NCI-H524 (cell line): Measurements from ENCODE around the gene FBH1.
"Not testable (repeated sequence)": the region's sequence is repeated elsewhere in the genome, so short reads cannot be mapped to it uniquely, and the experiment has no call there.

Experiments used
- DNase-seq, 2 experiments: peaks; one replicate each; lab custom pipeline; 2025; lab: John Stamatoyannopoulos, UW

The FBH1 gene

GRCh38 chr10:5959581-5960069, 69.6 kb downstream of the FBH1 start:
- no peak for DNase-seq

- DNase-seq: no peak
Observed at GRCh38 chr10:5960070-5960972, 70.3 kb downstream of the FBH1 start.

- not testable (repeated sequence) for DNase-seq
Observed at GRCh38 chr10:5960973-5961275, 70.9 kb downstream of the FBH1 start.

- DNase-seq: no peak
Observed at GRCh38 chr10:5961405-5962100, 71.5 kb downstream of the FBH1 start.

DNA sequence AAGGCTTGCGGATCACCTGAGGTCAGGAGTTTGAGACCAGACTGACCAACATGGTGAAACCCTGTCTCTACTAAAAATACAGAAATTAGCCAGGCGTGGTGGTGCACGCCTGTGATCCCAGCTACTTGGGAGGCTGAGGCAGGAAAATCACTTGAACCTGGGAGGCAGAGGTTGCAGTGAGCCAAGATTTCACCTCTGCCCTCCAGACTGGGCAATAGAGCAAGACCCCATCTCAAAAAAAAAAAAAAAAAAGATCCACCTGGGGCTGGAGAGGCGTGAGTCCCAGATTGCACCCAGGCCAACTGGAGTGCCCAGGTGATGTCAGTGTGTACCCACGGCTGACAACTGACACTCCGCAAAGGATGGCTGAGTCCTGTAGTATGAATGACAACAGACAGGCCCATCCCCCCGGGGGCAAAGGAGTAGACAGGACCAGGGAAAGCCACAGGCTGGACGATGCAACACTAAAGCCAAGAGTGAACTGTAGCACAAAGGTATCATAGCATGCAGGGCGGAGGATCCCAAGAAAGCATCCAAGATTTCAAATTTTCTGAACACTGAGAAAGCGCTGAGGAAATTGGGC, 72.4 kb downstream of the FBH1 start:
- not testable (repeated sequence) for DNase-seq

- peak in 1 of 2 experiments; percentile 16 for DNase-seq
Observed at GRCh38 chr10:5963071-5963470, 73.0 kb downstream of the FBH1 start.

GRCh38 chr10:5963591-5963990, 73.5 kb downstream of the FBH1 start:
- no peak for DNase-seq

DNA sequence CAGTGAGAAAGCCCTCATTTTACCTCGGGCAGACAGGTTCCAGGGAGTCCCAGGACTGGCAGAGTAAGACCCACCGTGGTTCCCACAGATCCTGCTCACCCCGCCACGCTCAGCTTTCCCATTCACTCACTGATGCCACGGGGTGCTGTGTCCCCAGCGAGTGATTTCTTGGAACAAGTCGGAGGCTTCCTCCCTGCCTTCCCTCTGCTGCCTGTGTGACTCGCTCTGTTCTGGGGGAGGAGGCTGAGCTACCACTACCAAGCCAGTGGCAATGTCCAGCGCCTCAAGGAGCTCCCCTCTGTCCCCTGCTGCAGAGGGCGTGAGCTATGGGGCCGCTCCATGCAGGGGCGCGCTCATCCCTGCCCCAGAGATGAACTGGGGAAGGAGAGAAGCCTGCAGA, 74.7 kb downstream of the FBH1 start:
- DNase-seq: no peak

- no peak for DNase-seq
Observed at GRCh38 chr10:5965266-5965665, 75.2 kb downstream of the FBH1 start.

DNA sequence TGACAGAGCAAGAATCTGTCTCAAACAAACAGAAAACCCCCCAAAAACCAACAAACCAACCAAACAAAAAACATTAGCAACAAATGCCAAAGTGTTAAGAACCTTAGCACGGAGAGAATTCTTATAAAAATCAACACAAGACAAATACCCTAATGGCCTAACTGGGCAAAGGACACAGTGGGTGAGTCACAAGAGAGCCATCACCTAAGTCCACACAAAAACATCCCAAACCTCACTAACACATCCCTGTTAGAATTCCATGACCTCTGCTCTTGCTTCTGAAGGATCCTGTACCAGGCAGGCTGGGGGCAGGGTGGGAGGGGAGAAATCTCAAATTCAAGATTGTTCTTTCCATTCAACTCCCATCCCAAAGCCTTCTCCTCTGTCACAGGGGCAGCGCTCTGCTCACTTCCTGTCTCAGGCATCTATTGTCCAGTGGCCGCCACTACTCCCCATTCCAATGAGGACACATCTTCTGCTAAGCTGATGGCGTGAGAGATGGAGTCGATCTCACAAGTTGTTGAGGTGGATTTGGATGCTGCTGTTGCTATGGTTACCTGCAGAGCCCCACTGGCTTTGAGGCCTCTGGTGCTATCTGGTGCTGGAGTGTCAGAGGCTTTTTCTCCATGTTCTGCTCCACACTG, 78.1 kb downstream of the FBH1 start:
- DNase-seq: peak in 1 of 2 experiments; percentile 17

- DNase-seq: no peak
Observed at GRCh38 chr10:5968681-5969453, 78.8 kb downstream of the FBH1 start.

GRCh38 chr10:5970066-5970465, 80.0 kb downstream of the FBH1 start:
- no peak for DNase-seq

- no peak for DNase-seq
Observed at GRCh38 chr10:5970527-5970926, 80.5 kb downstream of the FBH1 start.

DNA sequence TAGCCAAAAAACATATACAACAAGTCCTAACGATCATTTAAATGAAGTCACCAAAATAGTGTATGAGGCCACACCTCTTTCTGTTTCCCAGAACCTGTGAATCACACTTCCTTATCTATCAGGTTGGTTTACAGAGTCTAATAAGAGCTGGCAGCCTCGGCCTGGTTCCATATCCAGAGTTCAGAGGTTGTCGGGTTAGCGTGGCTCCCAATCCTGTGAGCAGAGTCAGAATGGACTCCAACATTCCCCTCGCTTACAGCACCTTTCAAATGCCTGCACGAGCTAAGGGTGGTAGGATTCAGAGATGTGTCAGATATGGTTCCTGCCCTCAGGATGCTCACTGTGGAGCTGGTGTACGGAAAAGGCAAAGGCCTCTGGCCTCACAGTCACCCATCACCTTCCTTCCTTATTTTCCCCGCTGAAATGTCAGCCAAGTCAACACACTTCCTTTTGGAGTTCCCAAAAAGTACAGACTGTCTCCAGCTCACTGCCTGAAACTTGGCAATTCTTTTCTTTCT, 81.3 kb downstream of the FBH1 start:
- DNase-seq: no peak

- no peak for DNase-seq
Observed at GRCh38 chr10:5971886-5972285, 81.8 kb downstream of the FBH1 start.

DNA sequence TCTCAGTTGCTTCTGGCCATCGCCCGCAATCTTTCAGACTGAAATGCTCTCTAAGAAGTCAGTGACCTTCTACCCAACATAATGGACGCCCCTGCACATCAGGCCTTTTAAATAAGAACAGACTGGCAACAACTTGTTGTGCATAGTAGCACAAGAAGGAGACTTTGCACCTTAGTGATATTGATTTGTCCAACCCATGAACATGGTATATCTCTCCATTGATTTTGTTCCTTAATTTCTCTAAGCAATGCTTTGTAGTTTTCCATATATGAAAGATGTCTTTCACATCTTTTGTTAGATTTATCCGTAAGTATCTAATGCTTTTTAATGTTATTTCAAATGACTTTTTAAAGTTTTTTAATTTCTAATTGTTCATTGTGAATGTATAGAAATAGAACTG, 83.0 kb downstream of the FBH1 start:
- no peak for DNase-seq

GRCh38 chr10:5975641-5976473, 85.8 kb downstream of the FBH1 start:
- DNase-seq: no peak

DNA sequence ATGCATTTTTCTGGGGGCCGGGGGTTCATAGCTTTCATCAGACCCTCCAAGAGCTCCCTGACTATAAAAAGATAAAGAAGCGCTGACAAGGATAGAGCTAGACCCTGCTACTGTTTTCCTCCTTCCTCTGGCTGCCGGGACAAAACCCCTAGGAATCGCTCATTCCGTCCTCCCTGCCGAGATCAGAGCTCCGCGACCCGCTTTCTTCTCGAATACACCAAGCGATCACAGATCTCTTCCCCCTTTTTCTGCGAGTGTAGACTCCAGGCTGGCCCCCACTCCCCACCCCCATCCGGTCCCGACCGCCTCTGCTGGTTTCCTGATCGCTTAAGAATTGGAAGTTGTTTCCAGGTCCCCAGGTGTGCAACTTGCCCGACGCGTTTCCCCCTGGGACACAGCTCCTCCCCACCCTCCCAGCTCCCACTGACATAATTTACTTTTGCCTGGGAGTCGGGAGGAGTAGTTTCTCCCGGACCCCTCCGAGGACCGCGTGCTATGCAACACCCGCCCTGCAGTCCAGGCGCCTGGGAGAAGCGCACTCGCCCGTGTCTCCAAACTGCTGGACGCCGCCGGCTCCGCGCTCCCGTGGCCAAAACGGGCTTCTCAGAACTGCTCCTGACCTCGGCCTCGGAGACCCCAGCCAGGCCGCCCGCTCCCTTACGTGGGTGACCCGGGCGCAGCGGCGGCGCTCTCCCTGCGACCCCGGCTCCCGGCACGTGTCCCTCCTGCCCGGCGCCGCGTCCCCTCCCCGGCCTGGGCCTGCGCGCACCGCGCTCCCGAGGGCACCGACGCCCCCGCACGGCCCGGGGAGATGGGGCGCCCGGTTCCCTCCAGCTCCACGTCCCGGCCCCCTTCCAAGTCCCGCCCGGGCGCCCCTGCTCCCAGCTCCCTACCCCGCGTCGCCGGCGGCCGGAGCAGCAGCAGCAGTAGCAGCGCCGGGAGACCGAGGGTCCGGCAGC, 86.7 kb downstream of the FBH1 start:
- DNase-seq: no peak
